Activated CD4-positive, alpha-beta memory T cell treated with anti-CD3 and anti-CD28 coated beads, Interleukin-2, amount 10 ng/mL, durations not matched to agents 7 days and 5 days (primary cell): ENCODE measurements around the gene MRPL40. TPM values are rescaled to one million over a fixed set of nuclear protein-coding genes. Genes with fewer than 3 reads are reported as not detected.
"Not testable (repeated sequence)": the region's sequence is repeated elsewhere in the genome, so short reads cannot be mapped to it uniquely, and the experiment has no call there.

Source experiments
- CTCF ChIA-PET: fragments of 350-600 bp; sonication (Branson Sonifier 250); formaldehyde crosslinking; loops from one replicate; lab custom pipeline; 2021; ENCODE audit warnings: antibody characterized with exemption, inconsistent platforms; lab: Charles Lee
- POLR2A ChIA-PET: fragments of 350-600 bp; sonication (Branson Sonifier 250); formaldehyde crosslinking; loops from one replicate; lab custom pipeline; 2021; ENCODE audit warnings: antibody characterized with exemption; lab: Charles Lee
- DNase-seq: peaks from one replicate; pipeline ENCODE4 v3.0.0-alpha.2; 2020
- H3K27ac Mint-ChIP-seq: one replicate; pipeline ENCODE4 v1.8.0; 2021; ENCODE audit warnings: mild to moderate bottlenecking, mixed read lengths
- H3K27me3 Mint-ChIP-seq: one replicate; pipeline ENCODE4 v1.8.0; 2021; ENCODE audit warnings: mixed read lengths
- H3K36me3 Mint-ChIP-seq: one replicate; pipeline ENCODE4 v1.8.0; 2021; ENCODE audit warnings: low read depth, mixed read lengths
- H3K4me1 Mint-ChIP-seq: one replicate; pipeline ENCODE4 v1.8.0; 2021; ENCODE audit warnings: mixed read lengths
- H3K4me3 Mint-ChIP-seq: one replicate; pipeline ENCODE4 v1.8.0; 2021; ENCODE audit warnings: mild to moderate bottlenecking, mixed read lengths
- H3K9me3 Mint-ChIP-seq: one replicate; pipeline ENCODE4 v1.8.0; 2021; ENCODE audit warnings: mixed read lengths
- total RNA-seq, 2 experiments: library from RNA; stranded (reverse); gene quantifications; one replicate each; pipeline ENCODE4 v1.2.3, GENCODE V29; 2021

Gene MRPL40
- total RNA-seq, 2 experiments from 2014 or later = 22.4 to 24.6 TPM

DNA sequence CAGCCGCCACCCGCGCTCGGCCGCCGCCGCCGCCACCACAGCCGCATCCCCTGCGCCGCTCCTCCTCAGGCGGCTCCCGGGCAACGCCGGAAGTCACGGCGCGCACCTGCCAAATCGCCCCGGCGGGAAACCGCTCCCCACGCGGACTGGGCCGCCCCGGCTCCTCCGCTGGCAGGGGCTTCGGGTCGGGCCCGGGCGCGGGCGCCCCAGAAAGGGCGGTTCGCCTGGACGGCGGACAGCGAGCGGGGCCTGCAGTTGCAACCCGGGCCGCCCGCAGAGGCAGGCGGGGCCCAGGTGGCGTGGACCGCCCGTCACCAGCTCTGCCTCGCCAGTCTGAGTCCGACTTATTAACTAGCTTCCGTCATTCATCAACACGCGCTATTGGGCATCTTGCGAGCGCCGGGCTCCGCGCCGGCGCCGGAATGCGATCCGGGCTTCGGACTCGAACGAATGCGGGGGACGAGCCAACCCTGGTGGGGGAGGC is 654 bp upstream of the MRPL40 start, which contains the start of gene HIRA:
Gene HIRA, minus strand, starts transcription at position 85 of the 484 bp plus-strand sequence. CDS start 257 bp downstream, outside the sequence.
- Mint-ChIP-seq H3K27me3 (no peaks in the 10 kb centered on the region), H3K36me3 (peaks cover 43% of the 10 kb centered on the region), H3K9me3 (no peaks in the 10 kb centered on the region), H3K4me1 (peaks cover 51% of the 10 kb centered on the region), H3K4me3 (peak within 1 kb of the TSS; percentile 91), H3K27ac (peak within 1 kb of the TSS; percentile 96)
- DNase-seq = peak; percentile 88
- ChIA-PET POLR2A (interaction anchor here (0.6 to 7.0 kb wide), 15 partner anchors 10 to 1715 kb away, joined by 3 to 113 read pairs (median 4); partner anchors contain the start of genes C22orf39, CDC45, CLTCL1 and UFD1), CTCF (interaction anchor here (0.7 to 2.7 kb wide), 3 partner anchors 11 to 46 kb away, joined by 4 to 6 read pairs (median 5); no protein-coding TSS in a partner anchor)

- Mint-ChIP-seq H3K27me3 (no peaks in the 10 kb centered on the region), H3K36me3 (peaks cover 30% of the 10 kb centered on the region)
These were observed 2.1 kb downstream of the MRPL40 start for GRCh38 chr22:19434401-19434800.

GRCh38 chr22:19434829-19435580 is 2.7 kb downstream of the MRPL40 start:
- Mint-ChIP-seq H3K27ac (no peak overlapping the region), H3K4me3 (no peak overlapping the region), H3K4me1 (peaks cover 23% of the 10 kb centered on the region), H3K36me3 (peaks cover 25% of the 10 kb centered on the region), H3K27me3 (no peaks in the 10 kb centered on the region), H3K9me3 (no peaks in the 10 kb centered on the region)
- no peak for DNase-seq
- ChIA-PET CTCF (no interaction called here), POLR2A (interaction anchor here (1.1 to 7.0 kb wide), 4 partner anchors 11 to 67 kb away, joined by 3 to 113 read pairs (median 4); partner anchors contain the start of gene C22orf39)

More at GRCh38 chr22:19434401-19434800, 2.1 kb downstream of the MRPL40 start:
- no peak for DNase-seq
- Mint-ChIP-seq H3K4me1 (peaks cover 29% of the 10 kb centered on the region), H3K27ac (peak overlapping the region; percentile 56), H3K9me3 (no peaks in the 10 kb centered on the region), H3K4me3 (peak overlapping the region; percentile 24)
- ChIA-PET CTCF (no interaction called here), POLR2A (interaction anchor here (1.3 to 7.0 kb wide), 4 partner anchors 12 to 66 kb away, joined by 3 to 113 read pairs (median 32); partner anchors contain the start of genes C22orf39, CDC45 and UFD1)

DNA sequence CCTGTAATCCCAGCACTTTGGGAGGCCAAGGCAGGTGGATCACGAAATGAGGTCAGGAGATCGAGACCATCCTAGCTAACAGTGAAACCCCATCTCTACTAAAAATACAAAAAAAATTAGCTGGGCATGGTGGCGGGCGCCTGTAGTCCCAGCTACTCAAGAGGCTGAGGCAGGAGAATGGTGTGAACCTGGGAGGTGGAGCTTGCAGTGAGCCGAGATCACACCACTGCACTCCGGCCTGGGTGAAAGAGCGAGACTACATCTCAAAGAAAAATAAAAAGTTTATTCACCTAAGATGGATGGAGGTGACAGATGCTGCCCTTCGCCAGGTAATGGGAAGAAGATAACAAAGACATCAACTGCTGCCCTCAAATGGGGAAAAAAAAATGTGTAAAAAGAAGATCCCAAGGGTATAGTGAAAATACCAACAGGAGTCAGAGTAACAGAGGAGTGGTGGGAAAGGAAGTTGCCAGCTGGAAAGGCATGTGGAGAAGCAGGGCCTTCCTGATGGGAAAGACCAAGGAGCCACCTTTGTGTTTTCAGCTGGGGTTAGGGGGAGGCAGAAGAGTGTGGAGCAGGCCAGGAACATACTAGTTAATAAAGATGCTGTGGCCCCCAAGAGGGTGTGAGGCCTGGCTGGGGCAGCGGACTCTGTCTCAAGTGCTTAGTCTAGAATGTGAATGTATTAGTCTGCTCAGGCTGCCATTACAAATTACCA is 4.3 kb downstream of the MRPL40 start:
- DNase-seq, CTCF ChIA-PET, H3K9me3 Mint-ChIP-seq, H3K4me3 Mint-ChIP-seq, H3K27me3 Mint-ChIP-seq: not testable (repeated sequence)
- Mint-ChIP-seq H3K27ac (peak overlapping the region; percentile 4), H3K36me3 (peaks cover 25% of the 10 kb centered on the region), H3K4me1 (peaks cover 20% of the 10 kb centered on the region)
- POLR2A ChIA-PET = interaction anchor here (0.6 kb wide), 1 partner anchor 11 kb away, joined by 4 read pairs; the partner anchor contains the start of gene C22orf39

DNA sequence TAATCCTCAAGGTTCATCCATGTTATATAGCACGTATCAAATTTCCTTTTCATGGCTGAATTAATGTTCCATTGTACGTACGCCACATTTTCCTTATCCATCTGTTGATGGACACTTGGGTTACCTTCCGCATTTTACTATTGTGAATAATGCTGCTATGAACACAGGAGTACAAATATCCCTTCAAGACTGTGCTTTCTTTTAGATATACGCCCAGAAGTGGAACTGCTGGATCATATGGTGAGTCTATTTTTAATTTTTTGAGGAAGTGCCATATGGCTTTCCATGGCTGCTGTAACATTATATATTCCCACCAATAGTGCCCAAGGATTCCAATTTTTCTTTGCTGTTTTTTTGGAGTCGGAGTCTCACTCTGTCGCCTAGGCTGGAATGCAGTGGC is 6.0 kb downstream of the MRPL40 start:
- CTCF ChIA-PET = no interaction called here
- POLR2A ChIA-PET = interaction anchor here (0.6 kb wide), 1 partner anchor 9 kb away, joined by 3 read pairs; no protein-coding TSS in a partner anchor
- H3K4me3 Mint-ChIP-seq = no peak overlapping the region
- H3K36me3 Mint-ChIP-seq = peaks cover 30% of the 10 kb centered on the region
- peaks cover 11% of the 10 kb centered on the region for H3K4me1 Mint-ChIP-seq
- H3K27me3 Mint-ChIP-seq = no peaks in the 10 kb centered on the region
- H3K27ac Mint-ChIP-seq = no peak overlapping the region
- DNase-seq = no peak
- H3K9me3 Mint-ChIP-seq = no peaks in the 10 kb centered on the region

DNA sequence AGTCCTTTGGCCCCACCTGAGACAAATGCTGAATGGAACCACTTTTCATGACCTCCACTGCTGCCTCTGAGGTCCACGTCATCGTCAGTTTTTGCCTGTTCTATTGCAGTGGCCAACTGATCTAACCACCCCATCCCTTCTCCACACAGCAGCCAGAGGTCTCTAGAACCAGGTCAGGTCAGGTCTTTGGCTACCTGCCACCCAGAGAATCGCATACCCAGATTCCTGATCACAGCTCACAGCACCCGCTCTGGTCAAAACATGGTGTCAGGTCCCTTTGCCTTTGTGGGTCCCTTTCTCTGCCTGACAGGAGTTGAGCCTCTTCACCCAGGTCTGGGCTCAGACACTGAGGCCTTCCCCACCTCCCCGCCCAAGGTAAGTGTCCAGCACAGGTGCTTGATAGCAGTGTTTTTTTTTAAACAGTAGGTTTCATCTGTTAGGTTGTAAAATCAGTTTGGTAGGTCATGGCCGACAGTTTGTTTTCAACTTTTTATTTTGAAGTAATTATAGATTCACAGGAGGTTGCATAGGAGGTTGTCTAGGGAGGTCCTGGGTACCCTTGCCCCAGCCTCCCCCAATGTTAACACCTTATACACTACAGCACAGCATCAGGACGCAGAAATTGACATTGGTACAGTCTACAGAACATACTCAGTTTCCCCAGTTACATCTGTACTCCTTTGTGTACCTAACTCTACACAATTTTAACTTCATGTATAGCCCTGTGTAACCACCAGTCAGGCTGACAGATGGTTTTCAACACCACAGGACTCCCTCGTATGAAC is 8.3 kb downstream of the MRPL40 start:
- Mint-ChIP-seq H3K27ac (no peak overlapping the region), H3K4me1 (peaks cover 12% of the 10 kb centered on the region), H3K4me3 (no peak overlapping the region), H3K27me3 (no peaks in the 10 kb centered on the region), H3K36me3 (peaks cover 40% of the 10 kb centered on the region), H3K9me3 (no peaks in the 10 kb centered on the region)
- DNase-seq = no peak
- ChIA-PET CTCF (no interaction called here), POLR2A (interaction anchor here (1.1 to 1.2 kb wide), 2 partner anchors 9 to 15 kb away, joined by 3 read pairs; partner anchors contain the start of gene HIRA)

- H3K27me3 Mint-ChIP-seq = no peaks in the 10 kb centered on the region
- no peak overlapping the region for H3K4me3 Mint-ChIP-seq
- DNase-seq = no peak
- POLR2A ChIA-PET = interaction anchor here (1.2 to 1.3 kb wide), 2 partner anchors 9 to 11 kb away, joined by 3 read pairs; partner anchors contain the start of gene HIRA
- no peaks in the 10 kb centered on the region for H3K9me3 Mint-ChIP-seq
- H3K36me3 Mint-ChIP-seq = peaks cover 45% of the 10 kb centered on the region
- H3K27ac Mint-ChIP-seq = no peak overlapping the region
- peaks cover 22% of the 10 kb centered on the region for H3K4me1 Mint-ChIP-seq
- CTCF ChIA-PET = no interaction called here
These were observed 9.8 kb downstream of the MRPL40 start for GRCh38 chr22:19442166-19442565.

DNA sequence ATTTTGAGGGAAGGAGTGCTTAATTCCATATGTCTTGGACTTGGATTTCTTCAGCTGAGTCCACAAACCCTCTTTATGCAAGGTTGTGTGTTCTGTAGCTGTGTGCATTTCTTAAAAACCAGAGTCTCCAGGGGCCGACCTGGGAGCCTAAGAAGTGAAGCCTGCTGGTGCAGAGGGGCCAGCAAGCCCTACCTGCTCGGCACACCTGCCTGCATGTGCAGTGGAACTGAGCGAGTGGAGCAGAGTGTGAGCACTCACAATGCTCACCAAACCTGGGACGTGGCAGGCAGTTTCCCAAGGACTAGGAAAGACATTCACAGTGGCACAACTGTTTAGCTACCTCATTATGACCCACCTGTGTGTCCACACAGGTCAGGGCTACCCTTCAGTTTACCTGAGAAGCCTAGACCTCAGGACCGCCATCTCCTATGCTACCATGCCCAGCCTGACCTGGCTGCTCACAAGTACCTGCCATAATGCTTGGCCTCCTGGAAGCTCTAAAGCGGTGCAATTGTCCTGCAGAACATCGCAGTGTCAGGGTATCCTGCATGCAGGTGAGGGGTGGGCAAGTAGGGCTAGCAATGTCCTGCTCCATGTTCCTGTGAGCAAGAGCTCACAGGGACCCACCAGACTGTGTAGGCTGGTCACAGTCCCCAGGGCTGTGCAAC is 11.3 kb downstream of the MRPL40 start:
- Mint-ChIP-seq H3K27ac (no peak overlapping the region), H3K9me3 (no peaks in the 10 kb centered on the region), H3K4me3 (no peak overlapping the region), H3K4me1 (peaks cover 29% of the 10 kb centered on the region), H3K27me3 (no peaks in the 10 kb centered on the region), H3K36me3 (peaks cover 40% of the 10 kb centered on the region)
- POLR2A ChIA-PET = interaction anchor here (0.8 to 6.6 kb wide), 4 partner anchors 9 to 35 kb away, joined by 3 to 113 read pairs (median 3); partner anchors contain the start of genes HIRA and MRPL40
- no peak for DNase-seq
- CTCF ChIA-PET = no interaction called here

DNA sequence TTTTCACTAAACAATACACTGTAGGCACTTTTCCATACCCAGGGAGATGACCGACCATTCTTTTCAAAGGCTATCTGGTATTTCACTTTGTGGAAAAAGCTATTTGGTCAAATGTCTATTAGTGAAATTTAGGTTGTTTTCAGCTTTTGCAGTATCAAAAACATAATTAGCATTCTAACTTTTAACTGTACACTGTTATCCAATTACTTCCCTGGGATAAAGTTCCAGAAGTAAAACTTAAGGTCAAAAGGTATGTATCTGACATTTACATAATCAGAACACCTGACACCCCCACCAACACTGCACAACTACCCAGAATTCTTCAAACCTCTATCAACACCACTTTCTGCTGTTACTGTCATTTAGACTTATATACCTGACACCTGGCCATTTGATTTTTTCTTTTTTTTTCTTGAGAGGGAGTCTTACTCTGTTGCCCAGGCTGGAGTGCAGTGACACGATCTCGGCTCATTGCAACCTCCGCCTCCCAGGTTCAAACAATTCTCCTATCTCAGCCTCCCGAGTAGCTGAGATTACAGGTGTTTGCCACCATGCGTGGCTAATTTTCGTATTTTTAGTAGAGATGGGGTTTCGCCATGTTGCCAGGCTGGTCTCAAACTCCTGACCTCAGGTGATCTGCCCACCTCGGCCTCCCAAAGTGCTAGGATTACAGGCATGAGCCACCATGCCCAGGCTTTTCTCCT is 13.1 kb downstream of the MRPL40 start:
- not testable (repeated sequence) for DNase-seq, H3K27me3 Mint-ChIP-seq, H3K9me3 Mint-ChIP-seq, H3K27ac Mint-ChIP-seq
- H3K36me3 Mint-ChIP-seq = peaks cover 37% of the 10 kb centered on the region
- ChIA-PET POLR2A (interaction anchor here (1.0 to 6.6 kb wide), 5 partner anchors 13 to 184 kb away, joined by 3 to 113 read pairs (median 3); partner anchors contain the start of genes CDC45, HIRA, MRPL40 and UFD1), CTCF (interaction anchor here (1.1 to 1.3 kb wide), 4 partner anchors 13 to 185 kb away, joined by 3 to 4 read pairs (median 3); no protein-coding TSS in a partner anchor)
- H3K4me1 Mint-ChIP-seq = peaks cover 37% of the 10 kb centered on the region
- peak overlapping the region; percentile 42 for H3K4me3 Mint-ChIP-seq

- Mint-ChIP-seq H3K4me1 (peaks cover 37% of the 10 kb centered on the region), H3K36me3 (peaks cover 39% of the 10 kb centered on the region), H3K27me3 (no peaks in the 10 kb centered on the region), H3K27ac (peak overlapping the region; percentile 70), H3K4me3 (peak overlapping the region; percentile 80), H3K9me3 (no peaks in the 10 kb centered on the region)
- no peak for DNase-seq
- ChIA-PET CTCF (interaction anchor here (0.7 to 1.2 kb wide), 3 partner anchors 16 to 268 kb away, joined by 3 read pairs; no protein-coding TSS in a partner anchor), POLR2A (interaction anchor here (0.6 to 6.6 kb wide), 14 partner anchors 10 to 324 kb away, joined by 3 to 113 read pairs (median 4); partner anchors contain the start of genes CDC45, DGCR2, HIRA and MRPL40)
These were observed 14.4 kb downstream of the MRPL40 start for GRCh38 chr22:19446603-19447329.
